ENCODE results near the gene CD36.
"Not testable (repeated sequence)": the region's sequence is repeated elsewhere in the genome, so short reads cannot be mapped to it uniquely, and the experiment has no call there.

DNA sequence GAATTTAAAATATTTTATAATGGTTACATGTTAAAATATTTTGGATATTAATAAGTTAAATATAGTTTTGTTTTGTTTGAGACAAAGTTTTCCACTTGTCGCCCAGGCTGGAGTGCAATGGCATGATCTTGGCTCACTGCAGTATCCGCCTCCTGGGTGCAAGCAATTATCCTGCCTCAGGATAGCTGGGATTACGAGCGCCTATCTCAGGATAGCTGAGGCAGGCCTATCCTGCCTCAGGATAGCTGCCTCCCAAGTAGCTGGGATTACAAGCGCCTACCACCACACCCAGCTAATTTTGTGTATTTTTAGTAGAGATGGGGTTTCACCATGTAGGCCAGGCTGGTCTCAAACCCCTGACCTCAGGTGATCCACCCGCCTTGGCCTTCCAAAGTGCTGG is 30.9 kb downstream of the CD36 start:
- TF ChIP-seq POLR2A (IDR thresholded peaks at IDR 0.05): not testable (repeated sequence)
- TF ChIP-seq, protein P1, sequence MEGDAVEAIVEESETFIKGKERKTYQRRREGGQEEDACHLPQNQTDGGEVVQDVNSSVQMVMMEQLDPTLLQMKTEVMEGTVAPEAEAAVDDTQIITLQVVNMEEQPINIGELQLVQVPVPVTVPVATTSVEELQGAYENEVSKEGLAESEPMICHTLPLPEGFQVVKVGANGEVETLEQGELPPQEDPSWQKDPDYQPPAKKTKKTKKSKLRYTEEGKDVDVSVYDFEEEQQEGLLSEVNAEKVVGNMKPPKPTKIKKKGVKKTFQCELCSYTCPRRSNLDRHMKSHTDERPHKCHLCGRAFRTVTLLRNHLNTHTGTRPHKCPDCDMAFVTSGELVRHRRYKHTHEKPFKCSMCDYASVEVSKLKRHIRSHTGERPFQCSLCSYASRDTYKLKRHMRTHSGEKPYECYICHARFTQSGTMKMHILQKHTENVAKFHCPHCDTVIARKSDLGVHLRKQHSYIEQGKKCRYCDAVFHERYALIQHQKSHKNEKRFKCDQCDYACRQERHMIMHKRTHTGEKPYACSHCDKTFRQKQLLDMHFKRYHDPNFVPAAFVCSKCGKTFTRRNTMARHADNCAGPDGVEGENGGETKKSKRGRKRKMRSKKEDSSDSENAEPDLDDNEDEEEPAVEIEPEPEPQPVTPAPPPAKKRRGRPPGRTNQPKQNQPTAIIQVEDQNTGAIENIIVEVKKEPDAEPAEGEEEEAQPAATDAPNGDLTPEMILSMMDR (IDR thresholded peaks at IDR 0.05): not testable (repeated sequence)

Measured in esophagus squamous epithelium (tissue), 4 donors.